Spleen (tissue), 7 donors: ENCODE results near the gene PALLD.

Experiments
- CTCF ChIP-seq, 11 experiments: fragments of 200-600 bp in 7 of 11; fragments of 450-650 bp in 4 of 11; sonication (generic) in 4 of 11; IDR thresholded peaks in 8 of 11; conservative IDR thresholded peaks in 3 of 11; 1 replicate in 7 of 11; 2 replicates in 4 of 11; pipeline versions ENCODE4 v1.4.0 to v1.8.0; 2016 to 2021; ENCODE audit warnings: antibody characterized with exemption in 11 of 11, inconsistent platforms in 4 of 11, mild to moderate bottlenecking in 1 of 11
- POLR2A ChIP-seq, 3 donors: fragments of 450-650 bp; IDR thresholded peaks; one replicate each; pipeline ENCODE4 v1.5.1; 2017; ENCODE audit warnings: antibody characterized with exemption in 3 of 3, mild to moderate bottlenecking in 1 of 3
- POLR2AphosphoS5 ChIP-seq, 3 donors: sonication (generic); formaldehyde crosslinking; IDR thresholded peaks; one replicate each; pipeline ENCODE4 v1.5.1; 2017; ENCODE audit warnings: antibody characterized with exemption in 3 of 3
- donor health status: DM: no; HTN: no; CAD: no; lungs with moderate emphysema.
- donor health status: DM: no; HTN: no; CAD: no.
- donor health status: DM: no; HTN: no; CAD: no.

- no peak for TF ChIP-seq CTCF (IDR thresholded peaks at IDR 0.05 in 8 of 11, conservative IDR thresholded peaks at IDR 0.05 in 3 of 11)
- no peak for TF ChIP-seq POLR2AphosphoS5 (IDR thresholded peaks at IDR 0.05)
- no peak for TF ChIP-seq POLR2A (IDR thresholded peaks at IDR 0.05)
Observed at GRCh38 chr4:168735735-168736134, 238.9 kb downstream of the PALLD start.
